Activated naive CD8-positive, alpha-beta T cell treated with anti-CD3 and anti-CD28 coated beads, Interleukin-2, amount 10 ng/mL, durations not matched to agents 7 days and 5 days (primary cell): ENCODE measurements around the gene ZNF613. TPM values are rescaled to one million over a fixed set of nuclear protein-coding genes. Genes with fewer than 3 reads are reported as not detected.
"Not testable (repeated sequence)": the region's sequence is repeated elsewhere in the genome, so short reads cannot be mapped to it uniquely, and the experiment has no call there.

Experiments used
- ATAC-seq: fragments of 150-1000 bp; cut with Tn5 transposase; one replicate; pipeline ENCODE4 v1.10.0; 2021; ENCODE audit warnings: low read depth, moderate library complexity
- POLR2A ChIA-PET: fragments of 350-600 bp; sonication (Branson Sonifier 250); formaldehyde crosslinking; loops from one replicate; lab custom pipeline; 2021; ENCODE audit warnings: antibody characterized with exemption; lab: Charles Lee
- DNase-seq: peaks from one replicate; pipeline ENCODE4 v3.0.0; 2021
- H3K27ac Mint-ChIP-seq: one replicate; pipeline ENCODE4 v1.8.0; 2022; ENCODE audit warnings: mild to moderate bottlenecking, mixed read lengths
- H3K27me3 Mint-ChIP-seq: one replicate; pipeline ENCODE4 v1.8.0; 2022; ENCODE audit warnings: mild to moderate bottlenecking, moderate library complexity, mixed read lengths
- H3K36me3 Mint-ChIP-seq: one replicate; pipeline ENCODE4 v1.8.0; 2021; ENCODE audit warnings: mild to moderate bottlenecking, mixed read lengths
- H3K4me1 Mint-ChIP-seq: one replicate; pipeline ENCODE4 v1.8.0; 2021; ENCODE audit warnings: mixed read lengths
- H3K4me3 Mint-ChIP-seq: one replicate; pipeline ENCODE4 v1.8.0; 2022; ENCODE audit warnings: mild to moderate bottlenecking, moderate library complexity, mixed read lengths
- H3K9me3 Mint-ChIP-seq: one replicate; pipeline ENCODE4 v1.8.0; 2021; ENCODE audit warnings: mixed read lengths
- total RNA-seq, 2 experiments: library from RNA; stranded (reverse); gene quantifications; one replicate each; pipeline ENCODE4 v1.2.3, GENCODE V29; 2021

Gene ZNF613
- 1 to 10 TPM; 6.5 to 8.4 TPM for total RNA-seq

DNA sequence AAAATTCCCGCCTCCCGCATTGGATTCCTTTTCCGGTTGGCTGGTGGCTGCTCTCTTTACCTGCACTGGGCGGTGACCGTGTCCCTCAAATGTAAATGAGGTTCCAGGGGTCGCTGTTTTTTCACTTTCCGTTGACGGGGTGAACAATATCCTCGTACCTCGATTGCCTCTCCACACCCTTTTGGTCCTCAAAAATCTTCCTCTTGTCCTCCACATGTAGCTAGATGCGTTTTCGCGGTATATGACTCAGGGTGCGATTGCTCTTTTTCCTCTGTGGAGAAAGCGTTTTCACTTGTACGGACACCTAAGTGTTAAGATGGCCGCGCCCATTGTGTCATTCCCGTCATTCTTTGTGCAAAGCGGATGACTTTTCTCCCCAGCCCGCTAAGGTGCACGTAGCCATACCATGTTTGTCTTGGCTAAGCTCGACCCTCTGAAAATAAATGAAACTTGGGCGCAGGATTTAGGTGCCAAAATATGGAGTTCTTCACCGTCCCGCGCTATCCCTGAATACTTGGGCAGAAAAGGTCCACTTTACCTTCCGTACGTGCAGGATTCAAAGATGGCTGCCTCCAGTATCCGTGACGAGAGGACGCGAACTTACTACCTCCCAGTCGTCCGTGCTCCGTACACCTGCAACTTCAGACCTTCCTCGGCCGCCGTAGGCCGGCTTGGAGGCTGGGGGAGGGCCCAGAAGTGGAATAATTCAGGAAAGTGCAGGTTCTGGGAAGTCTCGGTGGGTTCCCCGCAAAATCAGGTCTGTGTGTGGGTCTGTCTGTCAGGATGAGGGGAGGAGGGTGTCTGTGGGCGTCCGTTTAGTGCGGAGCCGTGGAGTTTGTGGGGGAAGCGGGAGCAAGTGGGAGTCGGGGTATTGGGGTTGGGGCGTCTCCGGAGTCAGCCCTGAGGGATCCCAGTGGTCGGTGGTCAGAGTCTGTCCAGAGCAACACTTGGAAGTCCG is at the start of gene ZNF613:
TSS of gene ZNF613 (plus strand) at position 689 of the 958 bp plus-strand sequence. CDS start 8,749 bp downstream, outside the sequence.
- Mint-ChIP-seq H3K36me3 (peaks cover 46% of the 10 kb centered on the region), H3K4me3 (peak within 1 kb of the TSS; percentile 94), H3K4me1 (peaks cover 14% of the 10 kb centered on the region), H3K27ac (peak within 1 kb of the TSS; percentile 92), H3K27me3 (no peaks in the 10 kb centered on the region), H3K9me3 (peaks cover 35% of the 10 kb centered on the region)
- POLR2A ChIA-PET = interaction anchor here (0.8 kb wide), 1 partner anchor 245 kb away, joined by 3 read pairs; the partner anchor contains the start of gene ZNF836
- DNase-seq (peak; percentile 80), ATAC-seq (peak; percentile 91)

DNA sequence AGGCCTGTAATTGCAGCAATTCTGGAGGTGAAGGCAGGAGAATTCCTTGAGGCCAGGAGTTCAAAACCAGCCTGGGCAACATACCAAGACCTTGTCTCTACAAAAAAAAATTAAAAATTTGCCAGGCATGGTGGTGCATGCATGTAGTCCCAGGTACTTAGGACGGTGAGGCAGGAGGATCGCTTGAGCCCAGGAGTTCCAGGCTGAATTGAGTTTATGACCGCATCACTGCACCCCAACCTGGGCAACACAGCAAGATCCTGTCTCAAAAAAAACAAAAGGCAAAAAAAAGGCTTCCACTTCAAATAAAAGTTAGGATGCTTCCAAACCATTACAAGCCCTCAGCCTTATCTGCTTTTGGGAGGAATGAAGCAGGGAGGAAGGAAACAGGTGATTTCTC is 44.8 kb upstream of the ZNF613 start:
- peaks cover 2% of the 10 kb centered on the region for H3K4me1 Mint-ChIP-seq
- DNase-seq (no peak), ATAC-seq (no peak)
- H3K4me3 Mint-ChIP-seq = no peak overlapping the region
- H3K27me3 Mint-ChIP-seq = no peaks in the 10 kb centered on the region
- no peak overlapping the region for H3K27ac Mint-ChIP-seq
- H3K9me3 Mint-ChIP-seq = peaks cover 39% of the 10 kb centered on the region
- peaks cover 64% of the 10 kb centered on the region for H3K36me3 Mint-ChIP-seq
- POLR2A ChIA-PET = no interaction called here

DNA sequence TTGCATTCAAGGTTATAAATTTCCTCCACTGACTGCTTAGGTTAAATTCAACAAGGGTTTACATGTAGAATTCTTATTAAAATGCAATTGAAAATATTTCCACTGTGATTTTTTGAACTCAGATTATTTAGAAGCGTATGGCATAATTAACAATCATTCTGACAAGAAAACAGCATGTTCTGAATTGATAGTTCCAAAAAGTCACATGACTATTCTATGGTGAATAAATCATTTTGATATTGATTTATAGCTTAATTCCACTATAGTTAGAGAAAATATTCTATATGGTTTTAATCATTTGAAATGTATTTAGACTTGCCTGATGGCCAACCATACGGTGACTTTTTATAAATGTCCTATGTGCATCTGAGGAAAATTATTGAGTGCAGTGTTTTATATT is 42.6 kb upstream of the ZNF613 start:
- POLR2A ChIA-PET = no interaction called here
- Mint-ChIP-seq H3K4me3 (no peak overlapping the region), H3K27me3 (no peaks in the 10 kb centered on the region), H3K36me3 (peaks cover 64% of the 10 kb centered on the region), H3K27ac (no peak overlapping the region), H3K9me3 (peaks cover 44% of the 10 kb centered on the region), H3K4me1 (peaks cover 5% of the 10 kb centered on the region)
- DNase-seq = no peak
- no peak for ATAC-seq

DNA sequence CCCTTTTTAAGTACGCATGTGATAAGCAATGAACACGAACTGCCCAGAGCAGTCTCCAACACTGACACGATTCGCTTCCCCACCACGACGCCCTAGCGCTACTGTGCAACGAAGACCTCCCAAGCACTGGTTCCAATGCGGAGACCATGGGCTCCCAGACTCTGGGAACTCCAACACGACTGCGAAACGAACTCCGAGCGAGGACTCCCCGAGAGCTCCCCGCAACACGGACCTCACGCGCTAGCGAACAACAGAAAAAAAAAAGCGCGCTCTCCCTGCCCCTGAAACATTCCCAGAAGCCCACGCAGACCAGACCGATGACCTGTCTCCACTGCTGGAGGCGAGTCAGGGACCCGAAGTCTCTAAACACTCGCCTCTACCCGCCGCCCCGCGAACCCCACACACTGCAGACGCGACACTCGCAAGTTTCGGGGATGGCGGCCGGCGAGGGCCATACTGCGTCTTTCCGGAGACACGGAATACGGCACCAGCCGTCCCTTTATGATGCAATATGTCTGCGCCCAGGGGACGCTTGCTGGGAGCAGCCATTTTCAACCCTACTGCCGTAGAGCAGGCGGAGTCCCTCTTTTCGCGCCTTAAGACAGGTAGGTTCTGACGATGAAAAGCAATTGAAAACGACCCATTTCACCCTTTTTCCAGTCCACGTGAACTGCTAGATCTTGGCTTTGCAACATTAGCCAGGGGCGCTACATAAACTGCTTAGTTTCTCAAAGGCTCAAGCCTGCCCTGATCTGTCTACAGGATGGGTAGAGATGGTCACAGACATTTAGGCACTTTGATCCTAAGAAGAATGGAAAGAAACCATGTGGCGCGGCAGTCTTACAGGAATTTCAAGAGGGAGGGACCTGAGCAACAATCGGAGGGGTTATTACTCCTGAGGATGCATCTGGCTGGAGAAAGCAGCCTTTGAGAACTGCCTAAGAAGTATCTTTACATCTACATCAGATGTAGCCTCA is 39.5 kb upstream of the ZNF613 start, which contains the start of gene ZNF577:
TSS of gene ZNF577 (minus strand) at position 430 of the 977 bp plus-strand sequence. CDS start 7,569 bp downstream, outside the sequence.
- ATAC-seq (peak; percentile 96), DNase-seq (peak; percentile 83)
- H3K27ac Mint-ChIP-seq = peak within 1 kb of the TSS; percentile 99
- POLR2A ChIA-PET = interaction anchor here (0.6 kb wide), 1 partner anchor 301 kb away, joined by 3 read pairs; no protein-coding TSS in a partner anchor
- peaks cover 43% of the 10 kb centered on the region for H3K9me3 Mint-ChIP-seq
- H3K4me1 Mint-ChIP-seq = peaks cover 5% of the 10 kb centered on the region
- H3K27me3 Mint-ChIP-seq = no peaks in the 10 kb centered on the region
- H3K36me3 Mint-ChIP-seq = peaks cover 71% of the 10 kb centered on the region
- H3K4me3 Mint-ChIP-seq = peak within 1 kb of the TSS; percentile 96

DNA sequence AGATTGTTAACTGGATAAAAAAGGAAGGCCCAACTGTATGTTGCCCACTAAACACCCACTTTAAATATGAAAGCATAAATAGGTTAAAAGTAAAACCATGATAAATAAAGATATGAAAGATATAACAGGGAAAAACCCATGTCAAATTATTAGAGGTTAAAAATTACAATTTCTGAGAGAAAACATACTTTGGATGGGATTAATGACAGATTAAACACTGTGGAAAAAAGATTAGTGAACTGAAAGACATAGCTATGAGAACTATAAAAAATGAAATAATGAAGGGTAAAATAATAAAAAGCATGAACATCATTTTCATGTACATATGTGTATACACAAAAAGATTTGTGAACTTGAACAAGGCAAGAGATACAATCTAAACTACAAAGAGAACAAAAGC is 37.3 kb upstream of the ZNF613 start:
- H3K27me3 Mint-ChIP-seq = no peaks in the 10 kb centered on the region
- H3K36me3 Mint-ChIP-seq = peaks cover 85% of the 10 kb centered on the region
- H3K4me3 Mint-ChIP-seq = no peak overlapping the region
- no peak for DNase-seq
- no peak overlapping the region for H3K27ac Mint-ChIP-seq
- POLR2A ChIA-PET = no interaction called here
- no peak for ATAC-seq
- H3K9me3 Mint-ChIP-seq = peaks cover 51% of the 10 kb centered on the region
- peaks cover 5% of the 10 kb centered on the region for H3K4me1 Mint-ChIP-seq

DNA sequence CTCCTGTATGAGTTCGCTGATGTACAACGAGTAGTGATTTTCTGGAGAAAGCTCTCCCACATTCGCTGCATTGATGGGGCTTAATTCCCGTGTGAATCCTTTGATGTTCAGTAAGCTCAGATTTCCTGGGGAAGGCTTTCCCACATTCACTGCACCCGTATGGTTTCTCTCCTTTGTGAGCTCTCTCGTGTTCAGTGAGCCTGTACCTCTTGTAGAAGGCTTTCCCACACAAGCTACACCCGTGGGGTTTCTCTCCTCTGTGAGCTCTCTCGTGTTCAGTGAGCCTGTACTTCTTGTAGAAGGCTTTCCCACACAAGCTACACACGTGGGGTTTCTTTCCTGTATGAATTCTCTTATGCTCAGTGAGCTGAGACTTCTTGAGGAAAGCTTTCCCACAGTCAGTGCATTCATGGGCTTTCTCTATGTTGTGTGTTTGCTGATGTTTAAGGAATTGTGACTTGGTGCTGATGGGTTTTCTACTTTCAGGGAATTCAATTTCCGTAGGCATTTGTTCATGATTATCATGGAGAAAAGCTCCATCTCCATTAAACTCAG is 36.0 kb upstream of the ZNF613 start:
- ATAC-seq (no peak), DNase-seq (no peak)
- Mint-ChIP-seq H3K4me1 (peaks cover 5% of the 10 kb centered on the region), H3K4me3 (no peak overlapping the region), H3K36me3 (peaks cover 88% of the 10 kb centered on the region), H3K27ac (no peak overlapping the region), H3K9me3 (peaks cover 49% of the 10 kb centered on the region), H3K27me3 (no peaks in the 10 kb centered on the region)
- POLR2A ChIA-PET = no interaction called here

DNA sequence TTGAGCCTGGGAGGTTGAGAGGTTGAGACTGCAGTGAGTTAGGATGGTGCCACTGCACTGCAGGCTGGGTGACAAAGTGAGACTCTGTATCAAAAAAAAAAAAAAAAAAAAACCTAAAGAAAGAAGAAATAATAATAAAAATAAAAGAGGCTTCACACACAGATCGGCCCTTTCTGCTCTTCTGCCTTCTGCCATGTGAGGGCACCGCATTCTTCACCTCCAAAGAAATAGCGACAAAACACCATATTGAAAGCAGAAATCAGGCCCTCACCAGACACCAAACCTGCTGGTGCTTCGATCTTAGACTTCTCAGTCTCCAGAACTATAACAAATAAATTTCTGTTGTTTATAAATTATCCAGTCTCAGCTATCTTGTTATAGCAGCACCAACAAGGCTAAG is 25.4 kb upstream of the ZNF613 start:
- Mint-ChIP-seq H3K27ac (no peak overlapping the region), H3K4me3 (no peak overlapping the region), H3K27me3 (peaks cover 2% of the 10 kb centered on the region), H3K4me1 (peaks cover 14% of the 10 kb centered on the region), H3K36me3 (peaks cover 77% of the 10 kb centered on the region), H3K9me3 (peaks cover 31% of the 10 kb centered on the region)
- DNase-seq (no peak), ATAC-seq (no peak)
- POLR2A ChIA-PET = no interaction called here

DNA sequence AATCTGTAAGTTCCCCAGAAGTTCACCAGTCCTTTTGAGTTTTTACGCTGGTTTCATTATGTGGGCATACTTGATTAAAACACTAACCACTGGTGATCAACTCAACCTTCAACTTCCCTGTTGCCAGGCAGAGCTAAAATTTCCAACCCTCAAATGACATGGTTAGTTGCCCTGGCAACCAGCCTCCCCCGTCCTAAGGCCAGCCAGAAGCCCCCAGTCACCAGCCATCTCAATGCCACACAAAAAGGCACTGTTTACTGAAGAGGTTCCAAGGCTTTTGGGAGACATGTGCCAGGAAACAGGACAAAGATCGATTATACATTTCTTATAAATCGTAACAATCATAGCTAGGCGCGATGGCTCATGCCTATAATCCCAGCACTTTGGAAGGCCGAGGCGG is 24.1 kb upstream of the ZNF613 start:
- POLR2A ChIA-PET = no interaction called here
- H3K9me3 Mint-ChIP-seq = peaks cover 31% of the 10 kb centered on the region
- H3K36me3 Mint-ChIP-seq = peaks cover 65% of the 10 kb centered on the region
- H3K27ac Mint-ChIP-seq = no peak overlapping the region
- H3K27me3 Mint-ChIP-seq = peaks cover 8% of the 10 kb centered on the region
- H3K4me3 Mint-ChIP-seq = peak overlapping the region; percentile 96
- DNase-seq (no peak), ATAC-seq (no peak)
- H3K4me1 Mint-ChIP-seq = peaks cover 14% of the 10 kb centered on the region

DNA sequence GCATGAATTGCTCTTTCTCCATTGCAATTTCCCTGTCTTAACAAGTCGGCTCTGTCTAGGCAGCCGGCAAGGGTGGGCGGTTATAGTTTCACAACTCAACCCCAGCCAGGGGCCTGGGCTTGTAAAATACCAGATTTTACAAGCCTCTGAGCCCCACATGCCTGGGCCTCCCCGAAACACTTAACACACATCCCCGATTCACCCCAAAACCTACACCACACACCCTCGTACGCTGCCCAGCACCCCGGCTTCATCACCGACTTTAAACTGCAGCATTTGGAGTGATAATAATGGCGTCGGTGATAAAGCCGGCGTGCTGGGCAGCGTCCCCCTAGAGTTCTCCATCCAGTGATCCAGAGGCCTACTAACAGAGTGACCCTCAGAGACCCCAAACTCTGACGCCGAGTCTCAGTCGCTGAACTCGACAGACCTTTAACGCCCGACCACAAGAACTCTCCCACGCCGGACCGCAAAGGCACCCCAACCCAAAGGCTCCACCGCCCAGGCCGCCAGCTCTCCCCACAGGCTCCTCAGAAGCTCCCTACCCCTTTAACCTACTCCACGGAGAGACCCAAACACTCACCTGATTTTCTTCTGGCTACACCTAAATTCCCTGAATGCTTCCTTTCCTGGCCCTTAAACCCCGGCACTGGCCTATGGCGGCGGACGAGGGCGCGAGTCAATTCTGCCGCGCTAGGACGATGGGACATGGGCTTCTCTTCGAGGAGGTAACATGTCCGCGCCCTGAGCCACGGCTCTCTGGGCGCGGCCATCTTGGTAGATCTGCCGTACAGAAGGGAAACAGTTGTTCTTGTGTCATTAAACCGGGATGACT is 22.7 kb upstream of the ZNF613 start, which contains the start of gene ZNF649:
TSS of gene ZNF649 (minus strand) at position 687 of the 835 bp plus-strand sequence. CDS start 4,910 bp downstream, outside the sequence.
- DNase-seq (peak; percentile 81), ATAC-seq (peak; percentile 93)
- Mint-ChIP-seq H3K4me1 (peaks cover 14% of the 10 kb centered on the region), H3K36me3 (peaks cover 54% of the 10 kb centered on the region), H3K4me3 (peak within 1 kb of the TSS; percentile 96), H3K9me3 (peaks cover 34% of the 10 kb centered on the region), H3K27ac (peak within 1 kb of the TSS; percentile 97), H3K27me3 (peaks cover 9% of the 10 kb centered on the region)
- POLR2A ChIA-PET = interaction anchor here (0.7 kb wide), 2 partner anchors 124 to 145 kb away, joined by 3 read pairs; no protein-coding TSS in a partner anchor

DNA sequence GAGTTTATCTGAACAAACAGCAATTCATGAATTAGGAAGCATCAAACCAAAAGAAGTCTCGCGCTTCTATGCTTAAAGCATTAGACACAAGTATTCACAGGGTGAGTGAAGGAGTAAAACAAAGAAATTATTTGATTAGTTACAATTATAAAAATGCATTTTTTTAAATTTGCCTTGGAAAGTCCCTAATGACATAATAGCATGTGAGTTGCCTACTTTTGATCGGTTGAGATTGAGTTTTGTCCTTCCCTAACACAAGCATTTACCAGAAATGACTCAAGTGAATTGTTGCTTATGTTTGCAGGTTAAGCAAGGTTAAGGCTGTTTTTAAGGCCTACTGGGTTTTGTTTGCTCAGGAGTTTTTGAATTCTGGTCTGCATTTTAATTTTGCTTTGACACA is 22.1 kb upstream of the ZNF613 start:
- POLR2A ChIA-PET = interaction anchor here (0.7 kb wide), 2 partner anchors 123 to 144 kb away, joined by 3 read pairs; no protein-coding TSS in a partner anchor
- H3K9me3 Mint-ChIP-seq = peaks cover 30% of the 10 kb centered on the region
- peak overlapping the region; percentile 97 for H3K27ac Mint-ChIP-seq
- ATAC-seq (peak; percentile 14), DNase-seq (no peak)
- H3K4me1 Mint-ChIP-seq = peaks cover 14% of the 10 kb centered on the region
- H3K27me3 Mint-ChIP-seq = peaks cover 9% of the 10 kb centered on the region
- peak overlapping the region; percentile 96 for H3K4me3 Mint-ChIP-seq
- peaks cover 47% of the 10 kb centered on the region for H3K36me3 Mint-ChIP-seq

DNA sequence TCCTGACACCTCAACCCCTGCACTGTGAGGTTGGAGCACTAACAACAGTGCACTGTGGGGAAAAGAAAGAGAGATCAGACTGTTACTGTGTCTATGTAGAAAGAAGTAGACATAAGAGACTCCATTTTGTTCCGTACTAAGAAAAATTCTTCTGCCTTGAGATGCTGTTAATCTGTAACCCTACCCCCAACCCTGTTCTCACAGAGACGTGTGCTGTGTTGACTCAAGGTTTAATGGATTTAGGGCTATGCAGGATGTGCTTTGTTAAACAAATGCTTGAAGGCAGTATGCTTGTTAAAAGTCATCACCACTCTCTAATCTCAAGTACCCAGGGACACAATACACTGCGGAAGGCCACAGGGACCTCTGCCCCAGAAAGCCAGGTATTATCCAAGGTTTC is 21.6 kb upstream of the ZNF613 start:
- peaks cover 14% of the 10 kb centered on the region for H3K4me1 Mint-ChIP-seq
- DNase-seq, ATAC-seq, POLR2A ChIA-PET, H3K4me3 Mint-ChIP-seq, H3K27me3 Mint-ChIP-seq, H3K27ac Mint-ChIP-seq: not testable (repeated sequence)
- peaks cover 43% of the 10 kb centered on the region for H3K36me3 Mint-ChIP-seq
- peaks cover 27% of the 10 kb centered on the region for H3K9me3 Mint-ChIP-seq

DNA sequence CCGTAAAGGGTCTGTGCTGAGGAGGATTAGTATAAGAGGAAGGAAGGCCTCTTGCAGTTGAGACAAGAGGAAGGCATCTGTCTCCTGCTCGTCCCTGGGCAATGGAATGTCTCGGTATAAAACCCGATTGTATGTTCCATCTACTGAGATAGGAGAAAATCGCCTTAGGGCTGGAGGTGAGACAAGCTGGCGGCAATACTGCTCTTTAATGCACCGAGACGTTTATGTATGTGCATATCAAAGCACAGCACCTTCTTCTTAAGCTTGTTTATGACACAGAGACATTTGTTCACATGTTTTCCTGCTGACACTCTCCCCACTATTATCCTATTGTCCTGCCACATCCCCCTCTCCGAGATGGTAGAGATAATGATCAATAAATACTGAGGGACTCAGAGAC is 21.2 kb upstream of the ZNF613 start:
- H3K27me3 Mint-ChIP-seq, DNase-seq, H3K27ac Mint-ChIP-seq, ATAC-seq, POLR2A ChIA-PET, H3K4me3 Mint-ChIP-seq: not testable (repeated sequence)
- Mint-ChIP-seq H3K9me3 (peaks cover 29% of the 10 kb centered on the region), H3K36me3 (peaks cover 38% of the 10 kb centered on the region), H3K4me1 (peaks cover 14% of the 10 kb centered on the region)
